Ishikawa (cell line): ENCODE results near the gene STX8.

Source experiments
- MAX ChIP-seq: IDR thresholded peaks from 2 replicates; pipeline ENCODE4 v1.6.1; 2012
- NFIC ChIP-seq: IDR thresholded peaks from 2 replicates; pipeline ENCODE4 v1.6.1; 2012
- TCF12 ChIP-seq: IDR thresholded peaks from 2 replicates; pipeline ENCODE4 v1.6.1; 2012; ENCODE audit warnings: low read depth

- TF ChIP-seq MAX: no peak
- no peak for TF ChIP-seq NFIC
- no peak for TF ChIP-seq TCF12
These were observed 342.4 kb downstream of the STX8 start for GRCh38 chr17:9233271-9233599.
